ENCODE results near the gene CTRB2. TPM values are rescaled to one million over a fixed set of nuclear protein-coding genes. Genes with fewer than 3 reads are reported as not detected.

CTRB2 gene
- total RNA-seq, 1 donor from 2014 or later = not detected

DNA sequence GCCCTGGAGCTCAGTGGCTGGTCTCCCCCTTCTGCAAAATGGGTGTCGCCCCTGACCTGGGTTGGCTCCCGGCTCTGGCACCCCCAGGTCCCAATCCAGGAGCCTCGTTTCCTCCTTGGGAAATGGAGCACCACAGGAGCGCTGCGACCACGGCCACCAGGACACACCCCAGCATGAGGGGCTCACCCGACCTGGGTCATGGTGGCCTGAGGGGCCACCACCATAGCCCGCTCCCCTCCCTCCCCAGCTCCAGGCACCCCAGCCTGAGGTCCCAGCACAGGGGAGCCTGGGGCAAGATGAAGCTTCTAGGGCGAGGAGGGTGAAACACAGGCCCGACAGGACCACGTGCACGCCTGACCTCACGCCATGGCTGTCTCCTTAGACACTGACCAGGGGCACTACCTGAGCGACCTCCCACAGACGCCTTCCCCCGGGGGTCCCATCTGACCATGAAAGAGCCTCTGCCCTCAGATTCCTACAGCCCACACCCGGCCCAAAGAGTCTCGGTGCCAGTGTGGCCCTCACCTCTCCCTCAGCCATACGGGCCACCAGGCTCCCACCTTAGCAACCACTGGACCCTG, 32.7 kb upstream of the CTRB2 start:
- H3K27ac Mint-ChIP-seq (ENCODE audit: unreplicated experiment) = no peak overlapping the region
- peaks cover 53% of the 10 kb centered on the region for H3K4me1 Mint-ChIP-seq
- no peak overlapping the region for H3K4me3 Mint-ChIP-seq
- DNase-seq (ENCODE audit: low read depth, low spot score) = no peak
- H3K36me3 Mint-ChIP-seq (ENCODE audit: low read depth) = peaks cover 4% of the 10 kb centered on the region
- no peak for TF ChIP-seq CTCF (conservative IDR thresholded peaks at IDR 0.05)
- H3K27me3 Mint-ChIP-seq (ENCODE audit: low read depth) = no peaks in the 10 kb centered on the region
- H3K9me3 Mint-ChIP-seq = no peaks in the 10 kb centered on the region

DNA sequence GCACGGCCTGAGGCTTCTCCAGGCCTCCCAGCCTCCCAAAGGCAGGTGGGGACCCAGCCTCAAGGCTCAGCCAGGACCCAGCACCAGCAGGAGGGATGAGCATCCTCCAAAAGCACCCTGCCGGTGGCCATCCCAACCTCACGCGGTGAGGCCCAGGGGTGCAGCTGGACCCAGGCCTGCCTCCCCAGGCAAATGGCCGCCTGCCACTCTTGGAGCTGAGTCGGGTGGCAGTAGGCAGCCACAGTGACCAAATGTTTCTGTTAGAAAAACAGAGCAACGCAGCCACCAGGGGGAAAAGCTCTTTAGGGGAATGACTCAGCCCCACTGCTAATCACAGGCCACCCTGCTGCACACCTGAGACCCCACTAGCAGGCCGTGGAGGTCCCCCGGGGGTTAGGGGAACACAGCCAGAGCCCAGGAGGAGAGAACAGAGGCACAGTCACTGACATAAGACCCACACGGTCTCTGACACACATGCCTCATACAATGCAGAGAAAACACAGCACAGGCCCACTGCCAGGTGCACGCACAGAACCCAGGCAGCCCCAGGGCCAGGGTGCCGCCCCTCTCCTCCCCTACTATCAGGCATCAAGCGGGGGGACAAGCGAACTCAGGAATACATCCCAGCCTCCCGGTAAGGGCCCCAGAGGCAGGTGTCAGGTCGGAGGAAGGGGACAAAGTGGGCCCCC, 32.0 kb upstream of the CTRB2 start:
- DNase-seq (ENCODE audit: low read depth, low spot score) = no peak
- Mint-ChIP-seq H3K9me3 (no peaks in the 10 kb centered on the region), H3K36me3 (ENCODE audit: low read depth) (peaks cover 4% of the 10 kb centered on the region), H3K4me3 (peak overlapping the region; percentile 71), H3K27ac (ENCODE audit: unreplicated experiment) (peak overlapping the region; percentile 81), H3K4me1 (peaks cover 48% of the 10 kb centered on the region), H3K27me3 (ENCODE audit: low read depth) (no peaks in the 10 kb centered on the region)
- peak; percentile 16 for TF ChIP-seq CTCF (conservative IDR thresholded peaks at IDR 0.05)

DNA sequence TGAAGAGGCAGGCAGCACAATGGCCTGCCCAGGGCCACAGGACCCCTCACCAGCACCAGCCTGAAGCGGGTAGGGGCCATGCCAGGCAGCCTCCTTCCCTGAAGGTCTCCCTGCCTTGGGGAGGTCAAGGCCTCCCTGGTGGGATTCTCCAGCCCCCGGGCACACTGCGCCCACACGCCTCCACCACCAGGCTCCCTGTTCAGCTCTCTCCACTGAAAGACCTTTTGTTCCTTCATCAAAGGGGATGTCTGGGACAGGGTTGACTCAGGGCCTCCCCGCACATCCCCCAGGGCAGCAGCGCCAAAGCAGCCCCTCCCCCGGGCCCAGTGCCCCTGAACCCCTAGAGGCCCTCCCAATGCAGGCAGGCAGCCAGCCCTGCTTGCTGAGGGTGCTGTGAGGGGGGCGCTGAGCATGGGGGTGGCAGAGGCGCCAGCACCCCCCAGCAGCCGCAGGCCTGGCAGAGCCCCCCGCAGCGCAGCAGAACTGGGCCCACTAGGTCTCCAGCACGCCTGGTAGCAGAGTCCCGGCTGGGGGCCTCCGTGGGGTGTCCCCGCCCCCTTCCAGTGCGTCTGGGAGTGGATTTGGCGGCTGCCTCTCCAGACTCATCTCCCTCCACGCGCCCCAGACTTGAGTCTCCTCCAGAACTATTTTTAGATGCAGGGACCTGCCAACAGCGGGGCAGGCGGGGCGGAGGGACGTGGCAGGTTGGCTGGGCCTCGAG, 31.3 kb upstream of the CTRB2 start:
- H3K36me3 Mint-ChIP-seq (ENCODE audit: low read depth) = peaks cover 4% of the 10 kb centered on the region

DNA sequence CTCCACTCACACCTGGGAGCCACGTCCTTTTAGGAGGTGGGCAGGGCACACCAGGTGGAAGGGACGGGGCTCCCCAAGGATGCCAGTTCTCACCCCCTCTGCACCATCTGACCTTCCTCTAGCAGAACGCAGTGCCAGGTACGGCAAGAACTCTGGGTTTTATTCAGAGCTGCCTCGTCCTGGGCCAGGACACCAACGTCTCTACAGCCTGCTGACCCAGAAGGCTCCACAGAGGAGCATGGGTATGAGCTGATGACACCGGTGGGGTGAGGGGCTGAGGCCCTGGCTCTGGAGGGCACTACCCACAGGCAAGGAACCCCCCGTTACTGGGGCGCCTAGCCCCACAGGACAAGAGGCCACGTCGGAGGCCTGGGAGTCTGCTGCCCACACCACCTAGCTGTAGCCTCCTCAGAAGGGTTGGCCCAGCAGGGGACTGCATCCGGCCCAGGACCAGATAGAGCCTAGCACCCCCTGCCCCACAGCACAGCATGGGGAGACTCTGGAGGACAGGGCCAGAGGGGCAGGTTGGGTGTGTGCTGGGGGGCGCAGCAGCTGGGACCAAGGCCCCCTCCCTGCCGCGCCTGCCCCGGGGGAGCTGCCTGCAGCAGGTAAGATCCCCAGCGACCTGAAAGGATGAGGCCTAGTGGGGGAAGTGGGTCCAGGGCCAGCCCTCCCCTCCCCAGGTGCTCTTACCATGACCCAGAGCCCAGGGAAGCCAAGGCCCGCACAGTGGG, 30.6 kb upstream of the CTRB2 start:
- Mint-ChIP-seq H3K4me1 (peaks cover 39% of the 10 kb centered on the region), H3K9me3 (no peaks in the 10 kb centered on the region), H3K36me3 (ENCODE audit: low read depth) (peaks cover 4% of the 10 kb centered on the region), H3K4me3 (peak overlapping the region; percentile 23), H3K27ac (ENCODE audit: unreplicated experiment) (no peak overlapping the region), H3K27me3 (ENCODE audit: low read depth) (no peaks in the 10 kb centered on the region)
- no peak for TF ChIP-seq CTCF (conservative IDR thresholded peaks at IDR 0.05)
- DNase-seq (ENCODE audit: low read depth, low spot score) = no peak

More for the DNA sequence above, 31.3 kb upstream of the CTRB2 start:
- peak; percentile 51 for DNase-seq (ENCODE audit: low read depth, low spot score)
- peaks cover 45% of the 10 kb centered on the region for H3K4me1 Mint-ChIP-seq
- H3K4me3 Mint-ChIP-seq = peak overlapping the region; percentile 62
- H3K9me3 Mint-ChIP-seq = no peaks in the 10 kb centered on the region
- H3K27me3 Mint-ChIP-seq (ENCODE audit: low read depth) = no peaks in the 10 kb centered on the region
- no peak for TF ChIP-seq CTCF (conservative IDR thresholded peaks at IDR 0.05)
- H3K27ac Mint-ChIP-seq (ENCODE audit: unreplicated experiment) = no peak overlapping the region

GRCh38 chr16:75236736-75237397, 29.9 kb upstream of the CTRB2 start:
- no peak overlapping the region for H3K27ac Mint-ChIP-seq (ENCODE audit: unreplicated experiment)

More at GRCh38 chr16:75236736-75237397, 29.9 kb upstream of the CTRB2 start:
- no peaks in the 10 kb centered on the region for H3K9me3 Mint-ChIP-seq
- H3K27me3 Mint-ChIP-seq (ENCODE audit: low read depth) = no peaks in the 10 kb centered on the region
- peaks cover 4% of the 10 kb centered on the region for H3K36me3 Mint-ChIP-seq (ENCODE audit: low read depth)
- peaks cover 39% of the 10 kb centered on the region for H3K4me1 Mint-ChIP-seq
- TF ChIP-seq CTCF (conservative IDR thresholded peaks at IDR 0.05) = no peak
- peak overlapping the region; percentile 23 for H3K4me3 Mint-ChIP-seq
- DNase-seq (ENCODE audit: low read depth, low spot score) = no peak
